GM19099 (cell line): ENCODE measurements around the gene PTPRU.

ENCODE experiments used
- POLR2A ChIP-seq: IDR thresholded peaks from 3 replicates; pipeline ENCODE4 v1.6.1; 2011; ENCODE audit warnings: low read depth; ENCODE audit not compliant: insufficient read length; ENCODE audit errors: extremely low read depth

PTPRU gene

GRCh38 chr1:29322861-29323585 is 86.7 kb downstream of the PTPRU start:
- no peak for TF ChIP-seq POLR2A

- no peak for TF ChIP-seq POLR2A
These were observed 87.3 kb downstream of the PTPRU start for GRCh38 chr1:29323636-29324035.

- no peak for TF ChIP-seq POLR2A
These were observed 87.9 kb downstream of the PTPRU start for GRCh38 chr1:29324202-29324601.

GRCh38 chr1:29324771-29325351 is 88.5 kb downstream of the PTPRU start:
- TF ChIP-seq POLR2A, result no peak

GRCh38 chr1:29325675-29326074 is 89.4 kb downstream of the PTPRU start:
- no peak for TF ChIP-seq POLR2A

GRCh38 chr1:29326123-29326522 is 89.8 kb downstream of the PTPRU start:
- no peak for TF ChIP-seq POLR2A

GRCh38 chr1:29327223-29327935 is 91.1 kb downstream of the PTPRU start:
- no peak for TF ChIP-seq POLR2A

GRCh38 chr1:29329022-29329775 is 92.9 kb downstream of the PTPRU start:
- TF ChIP-seq POLR2A, result no peak

- no peak for TF ChIP-seq POLR2A
These were observed 93.8 kb downstream of the PTPRU start for GRCh38 chr1:29330089-29330488.

GRCh38 chr1:29330856-29331255 is 94.5 kb downstream of the PTPRU start:
- no peak for TF ChIP-seq POLR2A

GRCh38 chr1:29331309-29331708 is 95.0 kb downstream of the PTPRU start:
- no peak for TF ChIP-seq POLR2A

- TF ChIP-seq POLR2A, result no peak
These were observed 95.4 kb downstream of the PTPRU start for GRCh38 chr1:29331729-29332128.

GRCh38 chr1:29332204-29332603 is 95.9 kb downstream of the PTPRU start:
- no peak for TF ChIP-seq POLR2A

GRCh38 chr1:29333008-29333407 is 96.7 kb downstream of the PTPRU start:
- no peak for TF ChIP-seq POLR2A

- TF ChIP-seq POLR2A, result no peak
These were observed 99.3 kb downstream of the PTPRU start for GRCh38 chr1:29335573-29335972.
